HG03060 (cell line): Measurements from ENCODE around the gene TF.
"Not testable (repeated sequence)": the region's sequence is repeated elsewhere in the genome, so short reads cannot be mapped to it uniquely, and the experiment has no call there.

Experiments used
- ATAC-seq: cut with Tn5 transposase; IDR thresholded peaks from one replicate; pipeline ENCODE4 v1.9.1; 2021; ENCODE audit warnings: low read depth, moderate number of reproducible peaks; ENCODE audit not compliant: unreplicated experiment

TF gene

DNA sequence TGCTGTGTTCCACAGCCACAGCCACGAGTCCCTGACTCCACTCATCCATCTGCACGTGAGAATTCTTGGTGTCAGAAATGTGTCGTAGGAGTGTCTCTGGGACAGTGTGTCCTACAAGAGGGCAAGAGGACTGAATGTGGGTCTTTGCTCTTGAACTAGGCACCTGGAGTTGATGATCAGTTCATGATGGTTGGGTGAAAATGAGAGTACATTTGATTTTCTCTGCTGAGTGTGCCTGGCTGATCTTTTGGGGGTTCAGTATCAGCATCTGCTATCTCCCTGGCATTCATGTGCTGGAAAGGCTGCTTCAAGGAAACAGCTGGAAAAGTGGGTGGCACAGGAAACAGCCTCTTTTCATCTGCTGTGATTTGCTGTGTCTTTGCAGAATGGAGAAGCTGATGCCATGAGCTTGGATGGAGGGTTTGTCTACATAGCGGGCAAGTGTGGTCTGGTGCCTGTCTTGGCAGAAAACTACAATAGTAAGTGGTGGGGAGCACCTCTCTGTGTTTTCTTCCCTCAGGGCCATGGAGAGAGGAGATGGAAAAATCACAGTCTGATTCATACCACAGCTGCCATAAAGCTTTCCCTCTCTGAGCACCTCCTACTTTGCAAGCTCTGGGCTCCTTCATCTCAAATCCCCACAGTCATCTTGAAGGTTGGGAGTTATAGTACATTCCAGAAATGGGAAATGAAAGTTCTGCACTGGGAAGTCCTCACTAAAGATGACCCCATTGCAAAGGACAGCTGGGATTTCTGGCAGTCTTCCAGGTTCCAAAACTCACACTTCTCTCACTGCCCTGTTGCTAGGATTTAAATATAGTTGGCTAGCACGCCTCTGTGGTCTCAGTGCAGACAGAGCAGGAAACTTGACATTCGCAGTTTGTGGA is 17.8 kb downstream of the TF start:
- ATAC-seq: no peak

DNA sequence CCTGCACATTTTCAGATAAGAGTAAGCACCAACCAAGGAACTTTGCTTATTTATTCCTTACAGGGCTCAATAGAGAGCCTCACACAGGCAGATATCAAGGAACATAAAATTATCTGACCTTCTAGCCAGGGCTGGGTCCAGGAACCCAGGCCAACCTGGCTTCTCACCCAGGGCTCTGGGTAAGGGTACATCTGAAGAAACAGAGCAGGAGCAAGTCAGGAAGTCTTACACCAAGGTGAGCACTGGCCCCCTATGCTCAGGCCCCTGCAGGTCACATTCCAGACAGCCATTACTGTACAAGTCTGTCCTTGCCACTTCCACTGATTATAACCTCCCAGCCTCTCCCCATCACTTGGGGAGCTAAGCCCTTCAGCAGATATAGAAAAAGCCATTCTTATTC is 19.1 kb downstream of the TF start:
- no peak for ATAC-seq

DNA sequence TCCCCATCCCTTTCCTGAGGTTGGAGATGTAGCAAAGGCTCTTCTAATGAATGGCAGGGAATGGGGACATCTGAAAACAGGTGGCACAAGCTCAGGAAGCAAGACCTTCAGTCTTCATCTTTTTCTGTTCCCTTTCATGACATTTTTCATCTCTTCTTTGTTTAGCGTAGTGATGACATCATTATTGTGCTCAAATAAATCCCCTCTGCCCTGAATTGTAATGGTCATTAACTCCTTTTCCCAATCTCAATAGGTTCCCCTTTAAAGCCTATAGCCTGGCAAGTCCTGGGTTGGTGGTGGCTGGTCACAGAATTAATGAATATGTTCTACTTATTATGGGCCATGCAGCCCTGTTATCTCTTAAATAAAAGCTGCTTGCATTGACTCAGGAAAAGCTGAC is 21.4 kb downstream of the TF start:
- ATAC-seq: no peak

DNA sequence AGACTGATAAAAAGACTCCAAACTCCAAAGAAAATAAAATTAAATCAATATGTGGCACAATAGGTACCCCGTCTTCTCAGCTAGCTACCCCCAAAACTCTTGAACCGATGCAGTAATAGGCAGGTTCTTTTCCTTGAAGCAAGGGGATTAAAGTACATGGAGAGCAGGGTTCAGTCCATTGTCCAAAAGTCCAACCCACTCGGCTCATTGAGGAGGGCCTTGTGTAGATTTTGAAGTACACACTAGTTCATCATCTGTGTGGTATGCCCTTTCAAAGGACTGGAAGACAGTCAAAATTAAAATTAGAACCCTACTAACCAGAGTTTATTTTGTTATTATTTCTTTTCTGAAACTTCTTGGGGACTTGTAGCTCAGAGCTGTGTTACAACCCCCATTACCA is 23.3 kb downstream of the TF start:
- no peak for ATAC-seq

DNA sequence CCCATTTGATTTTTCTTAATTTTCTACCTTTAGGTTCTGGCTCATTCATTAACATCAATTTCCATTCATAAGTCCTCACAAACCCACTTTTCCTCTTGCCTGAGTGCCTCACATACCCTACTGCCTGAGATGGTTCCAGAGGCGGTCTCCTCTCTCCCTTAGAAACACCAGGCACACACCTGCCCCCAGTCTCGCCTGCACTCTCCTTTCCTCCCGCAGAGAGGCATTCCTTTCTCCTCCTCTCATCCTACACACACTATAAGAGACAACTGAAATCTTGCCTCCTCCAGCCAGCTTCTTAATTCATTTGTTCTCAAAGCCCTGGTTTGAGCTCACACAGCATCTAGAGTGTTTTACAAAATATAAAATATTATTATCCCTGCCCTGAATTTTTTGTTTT is 27.5 kb downstream of the TF start:
- ATAC-seq: no peak

DNA sequence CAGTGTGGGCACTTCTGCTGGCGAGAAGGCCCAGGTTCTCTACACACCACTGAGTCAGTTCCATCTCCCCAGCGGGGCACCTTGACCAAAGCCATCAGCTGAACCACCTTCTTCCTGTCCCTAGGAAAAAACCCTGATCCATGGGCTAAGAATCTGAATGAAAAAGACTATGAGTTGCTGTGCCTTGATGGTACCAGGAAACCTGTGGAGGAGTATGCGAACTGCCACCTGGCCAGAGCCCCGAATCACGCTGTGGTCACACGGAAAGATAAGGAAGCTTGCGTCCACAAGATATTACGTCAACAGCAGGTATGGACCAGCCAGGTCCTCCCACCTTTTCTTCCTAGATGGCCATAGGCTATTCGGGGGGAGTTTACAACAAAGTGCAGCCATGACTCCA is 29.1 kb downstream of the TF start:
- ATAC-seq: no peak

DNA sequence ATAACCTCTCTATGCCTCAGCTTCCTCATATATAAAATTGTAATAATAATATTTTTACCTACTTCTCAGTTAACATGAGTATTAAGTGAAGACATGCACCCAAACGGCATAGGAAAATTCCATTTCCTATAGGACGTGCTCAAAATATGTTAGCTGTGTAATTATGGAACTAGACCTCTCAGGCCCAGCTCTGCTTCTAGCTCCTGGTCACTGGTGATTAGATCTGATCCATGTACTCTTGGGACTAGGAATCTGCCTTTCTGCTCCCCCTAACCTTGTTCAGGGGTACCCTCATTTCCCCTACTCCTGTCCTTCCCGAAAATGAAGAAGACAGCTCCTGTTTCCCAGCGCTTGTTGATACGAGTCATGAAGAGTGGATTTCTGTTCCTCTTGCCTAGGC is 29.6 kb downstream of the TF start:
- no peak for ATAC-seq

GRCh38 chr3:133776794-133777438 is 30.7 kb downstream of the TF start:
- ATAC-seq: no peak

- ATAC-seq: no peak
These were observed 31.8 kb downstream of the TF start for GRCh38 chr3:133777807-133778568.

DNA sequence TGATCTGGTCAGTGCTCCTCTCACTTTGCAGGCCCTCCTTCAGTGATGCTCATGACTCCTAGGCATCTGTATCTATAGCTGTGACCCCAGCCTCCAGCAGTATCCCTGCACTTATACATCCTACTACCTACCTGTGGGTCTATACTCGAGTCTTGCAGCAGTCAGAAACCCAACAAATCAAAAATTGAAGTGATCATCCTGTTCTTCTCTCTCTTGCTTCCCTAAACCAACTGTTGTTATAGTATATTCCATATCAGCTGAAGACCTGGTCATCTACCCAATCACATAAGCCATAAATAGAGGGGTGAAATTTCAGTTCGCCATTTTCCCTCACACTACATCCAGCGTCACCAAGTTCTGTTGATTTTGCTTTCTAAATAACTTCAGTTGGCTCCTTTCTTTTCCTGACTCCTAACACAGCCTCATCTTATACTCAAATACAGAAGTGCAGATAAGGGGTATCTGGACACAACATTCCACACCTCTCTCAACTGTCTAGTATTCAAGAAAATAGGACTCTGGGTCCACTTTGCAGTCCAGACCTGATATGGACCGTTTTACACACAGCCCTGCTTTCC is 33.5 kb downstream of the TF start:
- ATAC-seq: no peak

GRCh38 chr3:133780756-133781155 is 34.6 kb downstream of the TF start:
- ATAC-seq: not testable (repeated sequence)

- ATAC-seq: no peak
These were observed 35.4 kb downstream of the TF start for GRCh38 chr3:133781570-133781969.

- no peak for ATAC-seq
These were observed 36.3 kb downstream of the TF start for GRCh38 chr3:133782454-133782853.

DNA sequence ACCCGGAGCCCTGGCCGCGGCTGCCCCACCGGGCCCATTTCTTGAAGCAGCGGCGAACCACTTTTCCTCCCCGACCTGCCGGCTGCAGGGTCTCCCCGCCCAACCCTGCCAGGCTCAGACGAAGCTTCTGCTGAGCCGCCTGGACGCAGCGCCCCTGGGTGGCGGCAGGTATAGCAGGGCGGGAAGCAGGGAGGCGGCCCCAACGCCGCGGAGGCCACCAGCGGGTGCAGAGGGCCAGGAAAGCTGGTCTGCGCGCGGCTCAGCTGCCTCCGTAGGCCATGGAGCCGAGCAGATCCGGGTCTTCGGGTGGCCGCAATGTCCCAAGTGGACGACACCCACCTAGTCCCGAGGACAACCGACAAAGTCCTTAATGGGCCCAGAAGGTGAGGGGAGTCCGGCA is 37.6 kb downstream of the TF start:
- ATAC-seq: no peak

DNA sequence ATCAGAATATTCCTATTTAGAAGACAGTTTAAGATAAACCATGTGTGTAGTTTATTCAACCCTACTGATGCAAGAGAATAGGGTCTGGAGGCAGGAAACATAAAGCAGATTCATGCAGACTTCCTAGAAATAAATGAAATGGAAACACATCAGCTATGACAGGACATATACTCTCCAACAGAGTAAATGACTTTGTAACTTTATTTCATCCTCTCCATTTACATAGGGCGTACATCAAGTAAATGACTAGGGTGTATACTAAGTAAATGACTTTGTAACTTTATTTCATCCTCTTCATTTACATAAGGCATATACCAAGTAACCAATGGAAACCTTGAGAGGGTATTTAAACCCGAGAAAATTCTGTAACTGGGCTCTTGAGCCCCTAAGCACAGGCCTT is 41.8 kb downstream of the TF start:
- no peak for ATAC-seq

DNA sequence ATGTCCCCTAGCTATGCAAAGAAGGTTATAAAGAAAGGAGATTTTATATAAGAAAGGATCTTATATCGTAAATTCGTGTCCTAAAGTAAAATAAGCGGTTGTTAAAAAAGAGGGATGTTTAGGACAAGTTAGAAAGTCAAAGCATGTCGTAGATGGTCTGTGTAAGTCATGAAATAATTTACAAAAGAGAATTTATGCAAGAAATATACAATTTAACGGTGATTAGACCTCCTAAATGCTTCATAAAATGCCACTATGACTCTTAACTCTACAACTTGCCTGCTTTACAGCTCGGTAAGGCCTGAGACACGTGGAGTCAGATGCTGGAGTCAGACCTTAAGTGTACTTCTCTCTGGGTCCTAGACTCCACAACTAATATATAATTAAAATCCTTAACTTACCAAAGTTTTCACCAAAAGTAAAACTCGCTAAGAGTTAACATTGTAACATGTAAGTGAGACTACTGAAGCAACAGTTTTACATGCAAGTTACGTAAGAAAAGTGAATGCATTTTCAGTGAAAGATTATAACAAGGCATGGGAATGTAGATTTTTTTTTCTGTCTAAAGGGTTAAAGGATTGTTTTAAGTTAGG is 46.1 kb downstream of the TF start:
- no peak for ATAC-seq

- no peak for ATAC-seq
These were observed 51.4 kb downstream of the TF start for GRCh38 chr3:133797396-133798105.

GRCh38 chr3:133799794-133800585 is 53.8 kb downstream of the TF start:
- no peak for ATAC-seq

DNA sequence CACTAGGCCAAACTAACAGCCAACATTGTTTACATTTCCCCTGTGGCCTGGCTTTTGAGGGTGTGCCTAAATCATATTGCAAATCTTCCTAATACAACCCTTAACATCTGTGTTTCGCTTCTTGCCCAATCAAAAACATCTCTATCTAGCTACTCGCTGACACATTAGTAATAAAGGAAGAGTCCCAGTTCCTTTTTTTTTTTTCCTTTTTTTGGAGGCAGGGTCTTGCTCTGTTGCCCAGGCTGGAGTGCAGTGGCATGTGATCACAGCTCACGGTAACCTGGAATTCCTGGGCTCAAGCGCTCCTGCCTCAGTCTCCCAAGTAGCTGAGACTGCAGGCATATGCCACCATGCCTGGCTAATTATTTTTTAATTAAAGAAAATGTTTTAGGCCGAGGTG is 57.3 kb downstream of the TF start:
- no peak for ATAC-seq
